ENCODE results near the gene IL22RA1.

IL22RA1 gene

GRCh38 chr1:24168245-24168644 is 25.3 kb upstream of the IL22RA1 start:
- TF ChIP-seq POLR2AphosphoS5 (IDR thresholded peaks at IDR 0.05; ENCODE audit: low read depth, low read length), result no peak
- no peak for TF ChIP-seq FOXP2 (optimal IDR thresholded peaks at IDR 0.05; ENCODE audit: borderline replicate concordance, extremely low read depth, extremely low read length, insufficient read depth)
- no peak for TF ChIP-seq TAF1 (IDR thresholded peaks at IDR 0.05; ENCODE audit: borderline replicate concordance, insufficient read depth, low read length)
- no peak for TF ChIP-seq SIN3A (IDR thresholded peaks at IDR 0.05; ENCODE audit: borderline replicate concordance, insufficient read depth, low read length)
- TF ChIP-seq REST (IDR thresholded peaks at IDR 0.05; ENCODE audit: insufficient read depth in 1 of 2, low read depth in 2 of 2, low read length in 2 of 2), result no peak

GRCh38 chr1:24167008-24167407 is 24.1 kb upstream of the IL22RA1 start:
- no peak for TF ChIP-seq POLR2AphosphoS5 (IDR thresholded peaks at IDR 0.05; ENCODE audit: low read depth, low read length)

- TF ChIP-seq TAF1 (IDR thresholded peaks at IDR 0.05; ENCODE audit: borderline replicate concordance, insufficient read depth, low read length) (no peak), SIN3A (IDR thresholded peaks at IDR 0.05; ENCODE audit: borderline replicate concordance, insufficient read depth, low read length) (no peak), REST (IDR thresholded peaks at IDR 0.05; ENCODE audit: insufficient read depth in 1 of 2, low read depth in 2 of 2, low read length in 2 of 2) (no peak), FOXP2 (optimal IDR thresholded peaks at IDR 0.05; ENCODE audit: borderline replicate concordance, extremely low read depth, extremely low read length, insufficient read depth) (no peak), POLR2AphosphoS5 (IDR thresholded peaks at IDR 0.05; ENCODE audit: low read depth, low read length) (no peak)
Observed at GRCh38 chr1:24165500-24165899, 22.6 kb upstream of the IL22RA1 start.

GRCh38 chr1:24164004-24164403 is 21.1 kb upstream of the IL22RA1 start:
- TF ChIP-seq FOXP2 (optimal IDR thresholded peaks at IDR 0.05; ENCODE audit: borderline replicate concordance, extremely low read depth, extremely low read length, insufficient read depth) (no peak), REST (IDR thresholded peaks at IDR 0.05; ENCODE audit: insufficient read depth in 1 of 2, low read depth in 2 of 2, low read length in 2 of 2) (no peak), POLR2AphosphoS5 (IDR thresholded peaks at IDR 0.05; ENCODE audit: low read depth, low read length) (no peak), TAF1 (IDR thresholded peaks at IDR 0.05; ENCODE audit: borderline replicate concordance, insufficient read depth, low read length) (no peak)

GRCh38 chr1:24162201-24162600 is 19.3 kb upstream of the IL22RA1 start:
- no peak for TF ChIP-seq FOXP2 (optimal IDR thresholded peaks at IDR 0.05; ENCODE audit: borderline replicate concordance, extremely low read depth, extremely low read length, insufficient read depth)
- no peak for TF ChIP-seq SIN3A (IDR thresholded peaks at IDR 0.05; ENCODE audit: borderline replicate concordance, insufficient read depth, low read length)
- no peak for TF ChIP-seq POLR2AphosphoS5 (IDR thresholded peaks at IDR 0.05; ENCODE audit: low read depth, low read length)

GRCh38 chr1:24161270-24161669 is 18.3 kb upstream of the IL22RA1 start:
- TF ChIP-seq POLR2AphosphoS5 (IDR thresholded peaks at IDR 0.05; ENCODE audit: low read depth, low read length) (no peak), TAF1 (IDR thresholded peaks at IDR 0.05; ENCODE audit: borderline replicate concordance, insufficient read depth, low read length) (no peak), SIN3A (IDR thresholded peaks at IDR 0.05; ENCODE audit: borderline replicate concordance, insufficient read depth, low read length) (no peak), FOXP2 (optimal IDR thresholded peaks at IDR 0.05; ENCODE audit: borderline replicate concordance, extremely low read depth, extremely low read length, insufficient read depth) (no peak), REST (IDR thresholded peaks at IDR 0.05; ENCODE audit: insufficient read depth in 1 of 2, low read depth in 2 of 2, low read length in 2 of 2) (no peak)

Measured in PFSK-1 (cell line).